GM12891 (cell line): ENCODE data around the gene OPCML.
A peak's percentile ranks its signal among the peaks of the same experiment; 100 is the strongest.

Source experiments
- DNase-seq: peaks from one replicate; pipeline ENCODE4 v3.0.0; 2011; ENCODE audit warnings: low spot score; ENCODE audit not compliant: insufficient read length
- FAIRE-seq: peaks from 2 replicates; lab custom pipeline; 2011; peaks lifted over from hg19 to GRCh38; lab: Jason Lieb, UNC
- PAX5 ChIP-seq: IDR thresholded peaks from 2 replicates; pipeline ENCODE4 v1.6.1; 2011; ENCODE audit warnings: low read length, moderate library complexity, mild to moderate bottlenecking; ENCODE audit not compliant: insufficient read depth, severe bottlenecking
- POLR2A ChIP-seq: IDR thresholded peaks from 2 replicates; pipeline ENCODE4 v1.6.1; 2011; ENCODE audit warnings: low read depth, low read length, control low read depth
- POLR2AphosphoS5 ChIP-seq: IDR thresholded peaks from 2 replicates; pipeline ENCODE4 v1.6.1; 2011; ENCODE audit warnings: low read depth, low read length, control low read depth
- POU2F2 ChIP-seq: IDR thresholded peaks from 2 replicates; pipeline ENCODE4 v1.6.1; 2011; ENCODE audit warnings: low read depth, mild to moderate bottlenecking, control low read depth, low read length, moderate library complexity
- SPI1 ChIP-seq: IDR thresholded peaks from 2 replicates; pipeline ENCODE4 v1.6.1; 2011; ENCODE audit warnings: low read depth, low read length, control low read depth
- TAF1 ChIP-seq: IDR thresholded peaks from 2 replicates; pipeline ENCODE4 v1.6.1; 2011; ENCODE audit warnings: low read depth, low read length, control low read depth

OPCML gene

DNA sequence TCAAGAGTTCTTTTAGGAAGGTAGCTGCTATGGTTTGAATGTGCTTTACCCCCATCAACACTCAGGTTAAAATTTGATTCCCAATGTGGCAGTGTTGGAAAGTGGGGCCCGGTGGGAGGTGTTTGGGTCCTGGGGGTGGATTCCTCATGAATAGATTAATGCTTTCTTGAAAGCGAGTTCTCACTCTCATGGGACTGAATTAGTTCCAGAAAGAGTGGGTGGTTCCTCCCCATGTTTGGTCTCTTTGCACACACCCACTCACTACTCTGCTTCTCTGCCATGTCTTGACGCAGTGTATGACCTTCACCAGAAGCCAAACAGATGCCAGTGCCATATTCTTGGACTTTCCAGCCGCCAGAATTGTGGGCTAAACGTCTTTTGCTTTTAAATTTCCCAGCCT is 394.4 kb downstream of the OPCML start:
- FAIRE-seq (no peak), DNase-seq (no peak)
- TF ChIP-seq TAF1 (no peak), POU2F2 (no peak), PAX5 (no peak), SPI1 (no peak), POLR2A (no peak), POLR2AphosphoS5 (no peak)

DNA sequence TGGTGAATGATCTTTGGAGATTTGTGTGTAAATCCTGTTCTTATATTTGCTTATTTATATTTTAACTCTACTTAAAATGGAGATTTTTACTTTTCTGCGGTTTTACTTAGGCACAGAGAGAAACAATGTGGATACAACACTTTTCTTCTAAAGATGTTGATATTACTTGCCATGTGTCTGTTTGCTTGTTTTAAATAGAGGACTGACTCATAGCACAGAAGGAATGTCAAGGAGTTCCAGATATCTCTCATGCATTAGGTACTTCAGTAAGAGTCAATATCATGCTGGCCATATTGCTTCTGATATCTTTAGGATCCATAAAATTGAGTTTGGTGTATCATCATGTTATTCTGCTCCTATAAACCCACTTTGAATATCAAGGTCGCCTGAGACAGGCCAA is 395.0 kb downstream of the OPCML start:
- FAIRE-seq (no peak), DNase-seq (no peak)
- no peak for TF ChIP-seq POU2F2

- DNase-seq (no peak), FAIRE-seq (no peak)
- no peak for TF ChIP-seq TAF1
- no peak for TF ChIP-seq SPI1
- no peak for TF ChIP-seq POLR2AphosphoS5
- TF ChIP-seq POU2F2, result no peak
- TF ChIP-seq POLR2A, result no peak
Measured at GRCh38 chr11:133136376-133136775, 395.9 kb downstream of the OPCML start.

DNA sequence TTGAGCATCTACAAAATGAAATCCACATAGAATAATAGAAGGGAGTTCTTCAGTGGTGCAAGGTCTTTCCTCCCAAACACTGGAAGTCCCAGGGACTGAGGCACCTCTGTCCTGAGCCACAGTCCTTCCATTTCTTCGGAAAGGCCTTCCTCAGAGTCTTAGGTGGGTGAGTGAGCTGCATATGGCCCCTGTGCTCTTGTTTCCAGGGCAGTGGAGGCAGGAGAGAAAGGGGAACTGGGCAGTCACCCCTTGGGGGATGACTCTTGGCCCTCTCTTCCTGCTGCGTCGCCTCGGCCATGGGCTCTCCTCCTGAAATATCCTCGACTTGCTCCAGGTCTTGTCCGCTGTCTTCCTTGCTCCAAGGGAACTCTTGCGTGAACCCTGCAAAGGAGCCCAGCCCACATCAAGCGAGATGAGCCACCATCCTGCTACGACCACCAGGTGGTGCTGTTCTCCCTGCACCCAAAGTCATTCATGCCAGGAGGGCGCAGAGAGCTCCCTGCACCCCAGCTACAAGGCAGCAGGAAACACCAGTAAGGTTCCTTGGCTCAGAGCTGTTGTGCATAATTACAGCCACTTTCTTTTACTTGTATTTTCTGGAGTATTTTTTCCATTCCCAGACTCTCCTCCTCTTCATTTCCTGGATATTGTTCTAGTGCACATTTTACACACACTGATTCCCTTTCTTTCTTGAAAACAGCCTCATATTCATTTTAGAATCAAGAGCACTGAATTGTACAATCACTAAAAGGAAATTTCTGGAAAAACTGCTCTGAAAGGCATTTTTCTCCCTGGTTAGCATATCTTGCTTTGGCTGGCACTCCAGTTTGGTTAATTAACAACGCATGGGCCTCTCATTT is 397.8 kb downstream of the OPCML start:
- DNase-seq (peak; percentile 35), FAIRE-seq (peak; percentile 94)
- TF ChIP-seq PAX5, result no peak
- no peak for TF ChIP-seq POLR2AphosphoS5
- no peak for TF ChIP-seq TAF1
- TF ChIP-seq POU2F2, result no peak
- peak; percentile 44; the same call in 1 of the 2 replicates for TF ChIP-seq SPI1

- no peak for FAIRE-seq
- TF ChIP-seq SPI1 (no peak), POLR2AphosphoS5 (no peak), POU2F2 (no peak), TAF1 (no peak), POLR2A (no peak), PAX5 (no peak)
- no peak for DNase-seq
Measured at GRCh38 chr11:133133606-133134005, 398.7 kb downstream of the OPCML start.

- TF ChIP-seq SPI1, result no peak
- FAIRE-seq (no peak), DNase-seq (no peak)
Measured at GRCh38 chr11:133133050-133133449, 399.3 kb downstream of the OPCML start.

- TF ChIP-seq PAX5 (no peak), POU2F2 (no peak), POLR2A (no peak), TAF1 (no peak), POLR2AphosphoS5 (no peak), SPI1 (no peak)
- no peak for FAIRE-seq
- no peak for DNase-seq
Measured at GRCh38 chr11:133127741-133128140, 404.6 kb downstream of the OPCML start.

DNA sequence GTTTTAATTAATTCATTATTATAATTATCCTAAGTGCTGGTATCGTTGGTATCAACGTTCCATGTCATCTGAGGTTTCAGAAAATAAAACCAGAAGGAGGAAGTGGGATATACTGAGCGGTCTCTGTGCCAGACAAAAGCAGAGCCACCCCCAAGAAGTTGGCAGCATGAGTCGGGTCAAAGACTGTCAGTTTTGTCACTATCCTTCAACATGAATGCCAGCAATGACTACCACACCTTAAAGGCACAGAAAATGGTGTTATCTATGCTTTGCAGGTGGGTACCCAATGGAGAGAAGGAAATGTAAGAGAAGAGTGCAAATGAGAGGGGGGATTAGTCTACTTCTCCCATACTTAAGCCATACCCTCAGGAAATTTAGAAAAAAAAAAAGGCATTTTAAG is 408.5 kb downstream of the OPCML start:
- FAIRE-seq, result no peak
- no peak for DNase-seq
- TF ChIP-seq POU2F2 (no peak), SPI1 (no peak), POLR2AphosphoS5 (no peak), POLR2A (no peak)

GRCh38 chr11:133123366-133123765 is 408.9 kb downstream of the OPCML start:
- DNase-seq, result no peak
- TF ChIP-seq POLR2AphosphoS5 (no peak), TAF1 (no peak), PAX5 (no peak), SPI1 (no peak), POU2F2 (no peak), POLR2A (no peak)
- FAIRE-seq, result no peak

GRCh38 chr11:133122256-133122655 is 410.0 kb downstream of the OPCML start:
- TF ChIP-seq SPI1 (no peak), PAX5 (no peak), POLR2A (no peak), POLR2AphosphoS5 (no peak), TAF1 (no peak), POU2F2 (no peak)
- DNase-seq (no peak), FAIRE-seq (no peak)
